Measurements from ENCODE around the gene C11orf16. TPM values are rescaled to one million over a fixed set of nuclear protein-coding genes. Genes with fewer than 3 reads are reported as not detected.
"Not testable (repeated sequence)": the region's sequence is repeated elsewhere in the genome, so short reads cannot be mapped to it uniquely, and the experiment has no call there.

C11orf16 gene
- total RNA-seq: not detected in 2 replicates

DNA sequence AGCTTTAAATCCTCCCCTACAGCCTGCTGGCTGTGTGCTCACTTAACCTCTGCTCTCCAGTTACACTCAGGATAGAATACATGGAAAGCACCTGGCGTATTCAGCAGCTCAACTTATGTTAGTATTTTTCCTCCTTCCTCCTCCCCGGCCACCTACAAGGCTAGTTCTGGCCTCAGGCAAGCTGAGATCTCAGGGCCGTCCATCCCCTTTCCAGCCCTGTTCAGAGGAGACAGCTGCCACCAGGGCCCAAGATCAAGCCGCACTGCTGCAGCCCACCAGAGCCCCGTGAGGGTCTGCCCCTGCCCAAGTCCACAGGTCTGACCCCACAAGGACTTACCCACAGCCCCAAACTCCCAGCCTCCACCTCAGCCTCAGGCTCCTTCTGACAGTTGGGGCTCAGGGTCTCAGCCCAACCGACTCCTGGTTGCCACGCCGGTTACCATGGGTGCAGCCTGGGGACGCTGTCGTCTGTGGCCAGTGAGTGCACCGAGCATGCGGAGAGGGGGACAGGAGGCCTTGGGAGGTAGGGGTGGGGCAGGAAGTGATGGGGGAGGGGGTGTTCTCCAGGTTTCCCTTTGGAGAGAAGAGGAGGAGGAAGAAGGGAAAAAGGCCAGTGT is at the start of gene C11orf16:
Gene C11orf16, minus strand, starts transcription at position 384 of the 617 bp plus-strand sequence. CDS start 639 bp downstream, outside the sequence.
- no peak within 1 kb of the TSS for H3K4me3 ChIP-seq (ENCODE audit: low read depth, low read length)
- no peak for TF ChIP-seq CTCF (conservative IDR thresholded peaks at IDR 0.05; ENCODE audit: low read depth, low read length)
- no peak for DNase-seq (ENCODE audit: low read depth)

GRCh38 chr11:8980485-8980884 is 47.7 kb upstream of the C11orf16 start:
- no peak overlapping the region for H3K4me3 ChIP-seq (ENCODE audit: low read depth, low read length)
- no peak for DNase-seq (ENCODE audit: low read depth)
- TF ChIP-seq CTCF (conservative IDR thresholded peaks at IDR 0.05; ENCODE audit: low read depth, low read length): no peak

- not testable (repeated sequence) for DNase-seq (ENCODE audit: low read depth); H3K4me3 ChIP-seq (ENCODE audit: low read depth, low read length)
Observed at GRCh38 chr11:8979365-8979764, 46.6 kb upstream of the C11orf16 start.

DNA sequence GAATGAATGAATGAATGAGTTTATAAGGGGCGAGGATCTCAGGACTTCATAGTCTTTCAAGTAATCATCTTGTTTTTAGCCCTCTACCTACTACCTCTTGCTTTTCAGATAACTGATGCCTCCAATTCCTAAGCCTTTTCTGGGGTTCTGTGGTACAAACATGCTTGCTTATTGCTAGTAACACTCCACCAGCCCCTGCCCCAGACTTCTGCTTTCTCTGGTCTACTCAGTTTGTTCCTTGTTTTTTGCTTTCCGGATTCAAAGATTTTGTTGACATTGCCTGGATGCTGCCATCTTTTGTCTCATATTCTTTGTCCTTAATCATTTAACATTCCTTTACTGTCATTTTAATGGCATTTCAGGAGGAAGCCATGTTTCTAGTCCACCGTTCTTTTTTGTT is 40.4 kb upstream of the C11orf16 start:
- no peak for TF ChIP-seq CTCF (conservative IDR thresholded peaks at IDR 0.05; ENCODE audit: low read depth, low read length)
- no peak overlapping the region for H3K4me3 ChIP-seq (ENCODE audit: low read depth, low read length)
- no peak for DNase-seq (ENCODE audit: low read depth)

GRCh38 chr11:8971924-8972316 is 39.2 kb upstream of the C11orf16 start:
- H3K4me3 ChIP-seq (ENCODE audit: low read depth, low read length): no peak overlapping the region
- no peak for DNase-seq (ENCODE audit: low read depth)
- TF ChIP-seq CTCF (conservative IDR thresholded peaks at IDR 0.05; ENCODE audit: low read depth, low read length): no peak

DNA sequence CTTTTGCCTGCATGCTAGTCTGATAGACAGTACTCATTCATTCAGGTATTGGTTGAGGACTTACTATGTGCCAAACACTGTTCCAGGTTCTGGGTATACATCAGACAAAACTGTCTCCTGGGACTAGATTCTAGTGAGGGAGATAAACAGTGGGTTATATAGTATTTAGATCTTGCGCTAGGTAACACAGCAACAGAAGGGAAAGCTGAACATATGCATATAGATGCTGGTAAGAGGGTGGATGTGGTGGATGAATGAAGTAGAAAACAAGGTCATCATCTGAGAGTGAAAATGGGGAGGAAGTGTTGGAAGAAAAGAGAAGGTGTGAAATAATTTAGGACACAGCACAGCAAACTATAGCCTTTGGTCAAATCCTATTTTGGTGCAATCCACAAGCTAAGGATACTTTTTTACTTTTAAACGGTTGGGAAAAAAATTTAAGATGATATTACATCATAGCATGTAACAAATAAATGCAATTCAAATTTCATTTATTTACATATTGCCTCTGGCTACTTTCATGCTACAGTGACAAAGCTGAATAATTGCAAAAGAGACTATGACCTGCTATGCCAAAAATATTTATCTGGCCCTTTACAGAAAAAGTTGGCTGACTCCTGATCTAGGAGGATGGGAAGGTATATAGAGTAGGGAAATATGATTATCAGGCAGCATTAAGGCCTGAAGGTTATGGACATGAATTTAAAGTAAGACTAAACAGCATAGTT is 38.6 kb upstream of the C11orf16 start:
- TF ChIP-seq CTCF (conservative IDR thresholded peaks at IDR 0.05; ENCODE audit: low read depth, low read length): no peak
- DNase-seq (ENCODE audit: low read depth): no peak
- no peak overlapping the region for H3K4me3 ChIP-seq (ENCODE audit: low read depth, low read length)

DNA sequence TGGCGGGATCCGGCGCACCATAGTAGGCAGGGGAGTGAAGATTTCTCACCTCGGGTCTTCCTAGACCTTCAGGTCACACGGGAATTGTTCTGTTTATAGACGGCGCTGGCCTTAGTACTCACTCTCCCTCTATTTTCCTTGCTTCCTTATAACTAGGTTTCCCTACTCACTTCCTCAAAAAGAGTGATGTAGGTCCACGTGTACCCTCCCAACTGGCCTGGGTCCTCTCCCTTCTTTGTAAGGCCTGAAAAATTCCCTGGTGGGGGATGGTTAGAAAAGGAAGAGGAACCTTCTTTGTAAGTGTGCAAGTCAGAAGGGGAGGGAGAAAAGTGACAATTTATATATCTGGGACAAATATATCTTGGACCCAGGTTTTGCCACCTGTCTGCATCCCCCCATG is 34.4 kb upstream of the C11orf16 start:
- H3K4me3 ChIP-seq (ENCODE audit: low read depth, low read length): no peak overlapping the region
- DNase-seq (ENCODE audit: low read depth): no peak
- TF ChIP-seq CTCF (conservative IDR thresholded peaks at IDR 0.05; ENCODE audit: low read depth, low read length): no peak

Data from epithelial cell of proximal tubule (primary cell).